ENCODE data around the gene POU4F3. TPM values are rescaled to one million over a fixed set of nuclear protein-coding genes. Genes with fewer than 3 reads are reported as not detected.

Gene POU4F3
- total RNA-seq, 4 donors from 2014 or later: 0.19 TPM; not detected in 3

DNA sequence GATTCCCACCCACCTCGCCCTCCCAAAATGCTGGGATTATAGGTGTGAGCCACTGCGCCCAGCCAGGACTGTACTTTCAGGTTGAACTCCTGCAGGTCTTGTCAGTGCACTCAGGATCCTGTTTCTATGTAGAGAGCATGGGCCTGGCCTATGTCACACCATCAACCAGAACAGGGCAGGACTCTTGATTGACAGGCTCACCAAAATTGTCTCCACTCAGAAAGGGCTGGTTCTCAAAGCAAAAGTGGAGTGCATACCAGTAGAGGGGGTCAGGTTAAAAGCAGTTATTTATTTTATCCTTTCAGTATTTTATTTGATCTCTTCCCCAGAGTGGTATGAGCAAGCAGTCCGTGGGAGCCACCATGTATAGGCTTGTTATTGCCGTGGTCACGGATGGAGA is 27.4 kb upstream of the POU4F3 start:
- Histone ChIP-seq H3K27me3 (no peaks in the 10 kb centered on the region), H3K4me3 (no peak overlapping the region), H3K36me3 (no peaks in the 10 kb centered on the region), H3K4me1 (no peaks in the 10 kb centered on the region), H3K9me3 (no peaks in the 10 kb centered on the region), H3K27ac (no peak overlapping the region)
- no peak for TF ChIP-seq EP300 (IDR thresholded peaks at IDR 0.05)
- no peak for TF ChIP-seq CTCF (IDR thresholded peaks at IDR 0.05)
- no peak for TF ChIP-seq POLR2A (IDR thresholded peaks at IDR 0.05)
- DNase-seq (ENCODE audit: low spot score in 2 of 2): no peak
- 88% methylated on average over 5 of the region's 5 CpGs for WGBS

GRCh38 chr5:146313027-146313426 is 25.6 kb upstream of the POU4F3 start:
- Histone ChIP-seq H3K4me1 (no peaks in the 10 kb centered on the region), H3K27me3 (no peaks in the 10 kb centered on the region), H3K27ac (no peak overlapping the region), H3K36me3 (no peaks in the 10 kb centered on the region), H3K4me3 (no peak overlapping the region), H3K9me3 (no peaks in the 10 kb centered on the region)
- WGBS: 39% methylated on average over 7 of the region's 7 CpGs
- DNase-seq (ENCODE audit: low spot score in 2 of 2): no peak
- TF ChIP-seq POLR2AphosphoS5 (IDR thresholded peaks at IDR 0.05) (no peak), POLR2A (IDR thresholded peaks at IDR 0.05) (no peak), EP300 (IDR thresholded peaks at IDR 0.05) (no peak), CTCF (IDR thresholded peaks at IDR 0.05) (no peak)

- TF ChIP-seq EP300 (IDR thresholded peaks at IDR 0.05): no peak
- TF ChIP-seq CTCF (IDR thresholded peaks at IDR 0.05): no peak
- no peak for TF ChIP-seq POLR2AphosphoS5 (IDR thresholded peaks at IDR 0.05)
- no peak for TF ChIP-seq POLR2A (IDR thresholded peaks at IDR 0.05)
- Histone ChIP-seq H3K9me3 (no peaks in the 10 kb centered on the region), H3K36me3 (no peaks in the 10 kb centered on the region), H3K4me3 (no peak overlapping the region), H3K4me1 (no peaks in the 10 kb centered on the region), H3K27ac (no peak overlapping the region), H3K27me3 (no peaks in the 10 kb centered on the region)
- WGBS: 96% methylated on average over 1 of the region's 1 CpG
- DNase-seq (ENCODE audit: low spot score in 2 of 2): no peak
These were observed 17.1 kb upstream of the POU4F3 start for GRCh38 chr5:146321571-146321970.

DNA sequence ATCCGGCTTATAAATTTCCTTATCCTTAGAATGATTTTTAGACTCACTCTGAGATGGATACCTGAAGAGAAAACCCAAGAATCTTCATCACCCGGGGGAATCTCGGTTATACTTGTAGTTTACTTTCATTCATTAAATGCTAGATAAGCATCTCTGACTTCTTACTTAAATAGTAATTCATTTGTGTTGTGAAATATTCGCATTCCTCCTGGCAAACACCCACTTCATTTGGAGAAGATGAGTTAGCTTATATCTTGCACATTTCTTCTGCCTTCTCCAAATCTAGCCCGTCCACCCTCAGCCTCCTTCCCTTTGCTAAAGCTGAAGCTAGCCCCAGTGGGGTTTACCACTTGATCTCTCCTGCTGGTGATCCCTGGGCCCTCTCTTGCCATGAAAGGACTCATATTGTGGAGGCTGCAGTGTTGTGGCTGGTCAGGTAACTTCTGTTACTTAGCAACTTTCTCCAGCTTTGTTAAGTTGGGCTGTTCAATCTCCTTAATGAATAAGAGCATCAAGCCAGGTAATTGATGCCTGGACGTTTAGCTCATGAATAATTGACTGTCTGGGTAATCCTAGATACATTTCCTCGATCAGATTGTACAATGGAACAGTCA is 11.3 kb upstream of the POU4F3 start:
- Histone ChIP-seq H3K27ac (no peak overlapping the region), H3K9me3 (no peaks in the 10 kb centered on the region), H3K36me3 (no peaks in the 10 kb centered on the region), H3K4me1 (no peaks in the 10 kb centered on the region), H3K4me3 (no peak overlapping the region), H3K27me3 (peaks cover 26% of the 10 kb centered on the region)
- no peak for DNase-seq (ENCODE audit: low spot score in 2 of 2)
- TF ChIP-seq CTCF (IDR thresholded peaks at IDR 0.05) (no peak), POLR2AphosphoS5 (IDR thresholded peaks at IDR 0.05) (no peak), EP300 (IDR thresholded peaks at IDR 0.05) (no peak), POLR2A (IDR thresholded peaks at IDR 0.05) (no peak)
- 52% methylated on average over 7 of the region's 7 CpGs for WGBS

DNA sequence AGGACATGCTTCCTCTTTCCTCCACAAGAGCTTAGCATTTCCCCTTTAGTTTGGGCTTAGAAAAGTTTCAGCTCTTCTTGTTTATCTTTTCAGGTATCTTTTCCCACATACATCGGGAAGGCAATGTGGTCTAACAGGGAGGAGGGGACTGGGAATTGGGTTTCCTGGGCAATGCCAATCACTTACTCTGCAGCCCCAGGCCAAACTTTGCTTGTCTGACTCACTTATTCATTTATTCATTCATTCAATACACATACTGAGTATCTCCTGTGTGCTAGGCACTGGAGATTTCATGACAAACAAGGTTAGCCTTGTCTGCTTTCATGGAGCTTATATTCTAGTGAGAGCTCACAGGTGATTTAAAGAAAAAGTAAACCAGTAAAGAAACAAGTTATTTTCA is 10.7 kb upstream of the POU4F3 start:
- Histone ChIP-seq H3K36me3 (no peaks in the 10 kb centered on the region), H3K9me3 (no peaks in the 10 kb centered on the region), H3K4me3 (no peak overlapping the region), H3K27ac (no peak overlapping the region), H3K27me3 (peaks cover 32% of the 10 kb centered on the region), H3K4me1 (no peaks in the 10 kb centered on the region)
- no peak for DNase-seq (ENCODE audit: low spot score in 2 of 2)
- TF ChIP-seq CTCF (IDR thresholded peaks at IDR 0.05): no peak
- no peak for TF ChIP-seq EP300 (IDR thresholded peaks at IDR 0.05)
- TF ChIP-seq POLR2AphosphoS5 (IDR thresholded peaks at IDR 0.05): no peak
- TF ChIP-seq POLR2A (IDR thresholded peaks at IDR 0.05): no peak
- WGBS: 26% methylated on average over 1 of the region's 1 CpG
